Stimulated activated CD4-positive, alpha-beta T cell treated with anti-CD3 and anti-CD28 coated beads, TNF-alpha, amount 100 ng/mL, for 24 hours (primary cell): Measurements from ENCODE around the gene MAML2.
A peak's percentile ranks its signal among the peaks of the same experiment; 100 is the strongest.

Source experiments
- DNase-seq, 3 experiments: peaks; one replicate each; pipeline ENCODE4 v3.0.0-alpha.2; 2020; ENCODE audit warnings: low read depth in 3 of 3

MAML2 gene

GRCh38 chr11:96241331-96241841 lies 101.6 kb downstream of the MAML2 start:
- DNase-seq, result no peak

- no peak for DNase-seq
Observed at GRCh38 chr11:96238563-96239135, 104.3 kb downstream of the MAML2 start.

GRCh38 chr11:96237766-96238266 lies 105.2 kb downstream of the MAML2 start:
- DNase-seq, result no peak

- peak in 2 of 3 experiments; percentile 42 to 58 for DNase-seq
Observed at GRCh38 chr11:96235751-96236150, 107.2 kb downstream of the MAML2 start.

GRCh38 chr11:96234866-96235441 lies 108.0 kb downstream of the MAML2 start:
- no peak for DNase-seq

- DNase-seq, result no peak
Observed at GRCh38 chr11:96232132-96232531, 110.9 kb downstream of the MAML2 start.

- DNase-seq, result no peak
Observed at GRCh38 chr11:96230686-96231085, 112.3 kb downstream of the MAML2 start.

- no peak for DNase-seq
Observed at GRCh38 chr11:96229354-96229977, 113.5 kb downstream of the MAML2 start.

GRCh38 chr11:96228910-96229309 lies 114.1 kb downstream of the MAML2 start:
- DNase-seq, result no peak

GRCh38 chr11:96228473-96228891 lies 114.5 kb downstream of the MAML2 start:
- DNase-seq, result no peak

GRCh38 chr11:96227244-96227643 lies 115.8 kb downstream of the MAML2 start:
- DNase-seq, result no peak

- no peak for DNase-seq
Observed at GRCh38 chr11:96223083-96223482, 119.9 kb downstream of the MAML2 start.

- DNase-seq, result no peak
Observed at GRCh38 chr11:96222102-96222501, 120.9 kb downstream of the MAML2 start.

- no peak for DNase-seq
Observed at GRCh38 chr11:96221244-96222070, 121.5 kb downstream of the MAML2 start.

GRCh38 chr11:96219981-96220623 lies 122.9 kb downstream of the MAML2 start:
- no peak for DNase-seq

- DNase-seq, result no peak
Observed at GRCh38 chr11:96218901-96219300, 124.1 kb downstream of the MAML2 start.

GRCh38 chr11:96218006-96218405 lies 125.0 kb downstream of the MAML2 start:
- no peak for DNase-seq

GRCh38 chr11:96217206-96217605 lies 125.8 kb downstream of the MAML2 start:
- no peak for DNase-seq

GRCh38 chr11:96215826-96216225 lies 127.2 kb downstream of the MAML2 start:
- DNase-seq, result no peak

GRCh38 chr11:96215110-96215782 lies 127.7 kb downstream of the MAML2 start:
- DNase-seq, result no peak

- no peak for DNase-seq
Observed at GRCh38 chr11:96214777-96215109, 128.3 kb downstream of the MAML2 start.
